Ovary (tissue), 3 donors: ENCODE data around the gene MAP6.

Experiments used
- CTCF ChIP-seq, 3 donors: fragments of 450-650 bp in 2 of 3; fragments of 200-600 bp in 1 of 3; IDR thresholded peaks; one replicate each; pipeline versions ENCODE4 v1.5.1 to v1.8.0; 2016 to 2022; ENCODE audit warnings: antibody characterized with exemption in 3 of 3, mild to moderate bottlenecking in 1 of 3
- POLR2A ChIP-seq: fragments of 450-650 bp; IDR thresholded peaks from one replicate; pipeline ENCODE4 v1.6.1; 2017; ENCODE audit warnings: antibody characterized with exemption, mild to moderate bottlenecking, moderate library complexity
- donor health status: DM: no; HTN: no; CAD: no.

GRCh38 chr11:75595429-75595828 lies 73.4 kb downstream of the MAP6 start:
- TF ChIP-seq CTCF (IDR thresholded peaks at IDR 0.05) (no peak), POLR2A (no peak)
